NCI-H2227 (cell line): ENCODE data around the gene MTUS2.
A peak's percentile ranks its signal among the peaks of the same experiment; 100 is the strongest.
"Not testable (repeated sequence)": the region's sequence is repeated elsewhere in the genome, so short reads cannot be mapped to it uniquely, and the experiment has no call there.

ENCODE experiments used
- DNase-seq: peaks from one replicate; lab custom pipeline; 2025; ENCODE audit not compliant: unreplicated experiment; lab: John Stamatoyannopoulos, UW

MTUS2 gene

GRCh38 chr13:29382021-29382420 lies 561.9 kb downstream of the MTUS2 start:
- no peak for DNase-seq

GRCh38 chr13:29383476-29383875 lies 563.3 kb downstream of the MTUS2 start:
- no peak for DNase-seq

- no peak for DNase-seq
Measured at GRCh38 chr13:29384466-29384865, 564.3 kb downstream of the MTUS2 start.

GRCh38 chr13:29384871-29385270 lies 564.7 kb downstream of the MTUS2 start:
- no peak for DNase-seq

GRCh38 chr13:29386246-29386645 lies 566.1 kb downstream of the MTUS2 start:
- DNase-seq, result no peak

GRCh38 chr13:29390598-29390997 lies 570.5 kb downstream of the MTUS2 start:
- DNase-seq, result not testable (repeated sequence)

GRCh38 chr13:29396446-29396845 lies 576.3 kb downstream of the MTUS2 start:
- no peak for DNase-seq

GRCh38 chr13:29397265-29397664 lies 577.1 kb downstream of the MTUS2 start:
- DNase-seq, result no peak

GRCh38 chr13:29402166-29402636 lies 582.1 kb downstream of the MTUS2 start:
- no peak for DNase-seq

- DNase-seq, result no peak
Measured at GRCh38 chr13:29405401-29405800, 585.3 kb downstream of the MTUS2 start.

GRCh38 chr13:29411481-29411880 lies 591.3 kb downstream of the MTUS2 start:
- no peak for DNase-seq

GRCh38 chr13:29418026-29418425 lies 597.9 kb downstream of the MTUS2 start:
- DNase-seq, result no peak

GRCh38 chr13:29421118-29421517 lies 601.0 kb downstream of the MTUS2 start:
- DNase-seq, result no peak

GRCh38 chr13:29422015-29422414 lies 601.9 kb downstream of the MTUS2 start:
- no peak for DNase-seq

- DNase-seq, result no peak
Measured at GRCh38 chr13:29423050-29423449, 602.9 kb downstream of the MTUS2 start.

GRCh38 chr13:29427937-29428309 lies 607.8 kb downstream of the MTUS2 start:
- DNase-seq, result no peak

- peak; percentile 2 for DNase-seq
Measured at GRCh38 chr13:29428310-29429181, 608.4 kb downstream of the MTUS2 start.

GRCh38 chr13:29429286-29429900 lies 609.3 kb downstream of the MTUS2 start:
- no peak for DNase-seq

- DNase-seq, result peak; percentile 16
Measured at GRCh38 chr13:29434217-29434945, 614.2 kb downstream of the MTUS2 start.

- no peak for DNase-seq
Measured at GRCh38 chr13:29435125-29435911, 615.2 kb downstream of the MTUS2 start.

GRCh38 chr13:29436291-29436690 lies 616.2 kb downstream of the MTUS2 start:
- no peak for DNase-seq
